Measurements from ENCODE around the gene GARIN3. TPM values are rescaled to one million over a fixed set of nuclear protein-coding genes. Genes with fewer than 3 reads are reported as not detected.
"Not testable (repeated sequence)": the region's sequence is repeated elsewhere in the genome, so short reads cannot be mapped to it uniquely, and the experiment has no call there.

Gene GARIN3
- not detected in 2 replicates for total RNA-seq

DNA sequence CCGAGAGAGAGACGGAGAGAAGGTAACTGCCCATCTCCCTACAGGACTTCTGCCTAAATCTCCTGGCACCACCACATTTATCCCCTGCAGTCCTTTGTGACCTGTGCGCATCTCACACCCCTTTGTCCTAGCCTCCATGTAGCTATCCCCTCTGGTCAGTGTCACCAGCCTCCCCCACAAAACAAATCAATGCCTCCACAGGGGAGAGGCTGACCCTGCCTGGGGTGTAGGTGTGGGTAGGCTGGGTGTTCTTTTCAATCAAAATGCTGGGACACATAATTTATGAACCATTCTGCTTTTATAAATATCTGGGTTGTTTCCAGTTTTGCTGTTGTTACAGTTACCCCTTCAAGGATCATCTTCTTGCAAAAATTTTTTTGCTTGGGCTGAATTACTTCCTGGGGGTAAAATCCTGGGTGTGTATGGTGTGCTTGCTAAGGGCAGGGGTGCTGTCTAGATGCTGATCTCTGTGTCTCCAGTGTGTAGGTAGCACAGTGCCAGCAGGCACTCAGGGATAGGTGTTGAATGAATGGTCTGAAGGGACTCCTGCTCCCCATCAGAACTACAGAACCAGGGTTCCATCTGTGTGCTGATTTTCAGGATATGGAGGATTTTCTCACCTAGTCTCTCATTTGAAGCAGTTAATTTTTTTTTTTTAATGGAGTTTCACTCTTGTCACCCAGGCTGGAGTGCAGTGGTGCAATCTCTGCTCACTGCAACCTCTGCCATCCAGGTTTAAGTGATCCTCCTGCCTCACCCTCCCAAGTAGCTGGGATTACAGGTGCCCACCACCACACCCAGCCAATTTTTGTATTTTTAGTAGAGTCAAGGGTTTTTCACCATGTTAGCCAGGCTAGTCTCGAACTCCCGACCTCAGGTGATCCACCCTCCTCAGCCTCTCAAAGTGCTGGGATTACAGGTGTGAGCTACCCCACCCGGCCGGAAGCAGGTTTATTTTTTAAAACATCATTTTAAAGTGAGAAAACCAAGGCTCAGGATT lies at the start of gene GARIN3:
Gene GARIN3 (minus strand): TSS at position 51 of the 1,000 bp plus-strand sequence. CDS start 96 bp downstream, outside the sequence.
- no peak for DNase-seq (ENCODE audit: low read depth in 2 of 2)

DNA sequence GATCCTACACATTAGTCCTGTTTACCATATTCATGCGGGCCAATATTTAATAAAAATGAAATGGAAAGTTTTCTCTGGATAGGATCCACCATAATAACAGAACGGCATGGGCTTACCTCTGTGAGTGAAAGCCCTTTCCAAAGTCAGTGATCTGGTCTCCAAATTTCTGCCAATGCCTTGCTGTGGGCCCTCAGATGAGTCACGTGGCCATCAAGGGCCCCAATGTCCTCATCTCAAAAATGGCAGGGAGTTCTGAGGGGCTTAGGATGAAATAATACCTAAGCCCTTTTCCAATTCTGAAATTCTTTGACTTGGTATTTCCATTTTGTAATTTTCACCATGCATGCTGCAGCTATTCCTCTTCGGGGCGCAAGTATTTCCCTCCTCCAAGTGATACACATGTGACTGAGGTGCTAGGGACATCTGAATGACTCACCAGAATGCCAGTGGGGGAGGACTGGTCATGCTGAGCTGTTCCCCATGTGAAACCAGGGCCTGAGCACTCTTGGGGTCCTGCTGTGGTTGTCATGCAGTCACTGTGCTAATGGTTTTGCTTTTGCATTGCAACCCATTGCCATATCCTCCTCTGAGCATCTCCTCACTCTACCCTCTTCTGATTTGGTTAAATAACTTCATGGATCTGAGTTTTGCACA lies 49.6 kb upstream of the GARIN3 start:
- DNase-seq (ENCODE audit: low read depth in 2 of 2), result no peak

DNA sequence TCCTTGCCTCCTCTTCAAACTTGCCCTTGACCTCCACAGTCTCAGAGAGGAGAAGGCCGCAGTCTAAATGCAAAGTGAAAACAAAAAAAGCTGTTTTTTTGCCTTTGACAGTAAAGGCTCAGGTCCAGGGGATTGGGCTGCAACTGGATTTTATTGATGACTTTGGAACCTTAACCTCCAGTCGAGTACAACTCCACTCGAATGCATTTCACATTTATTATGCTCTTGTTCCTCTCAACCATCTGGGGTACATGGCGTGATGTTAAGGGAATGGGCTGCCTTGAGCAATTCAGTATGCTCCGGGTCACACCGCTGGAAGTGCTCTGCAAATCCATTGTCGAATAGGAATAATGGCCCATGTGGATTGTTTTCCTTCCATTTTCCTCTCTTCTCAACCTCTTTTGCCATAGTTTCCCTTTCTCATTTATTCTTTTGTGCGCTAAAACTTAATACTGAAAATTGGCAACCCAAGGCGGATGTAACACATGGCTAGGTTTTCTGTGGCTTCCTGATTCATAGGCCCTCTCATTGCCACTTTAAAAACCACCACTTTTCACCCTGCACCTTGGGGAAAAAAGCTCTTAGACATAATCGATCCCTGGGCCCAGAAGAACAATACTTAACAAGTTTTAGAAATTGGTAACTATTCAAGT lies 48.9 kb upstream of the GARIN3 start:
- DNase-seq (ENCODE audit: low read depth in 2 of 2), result no peak

DNA sequence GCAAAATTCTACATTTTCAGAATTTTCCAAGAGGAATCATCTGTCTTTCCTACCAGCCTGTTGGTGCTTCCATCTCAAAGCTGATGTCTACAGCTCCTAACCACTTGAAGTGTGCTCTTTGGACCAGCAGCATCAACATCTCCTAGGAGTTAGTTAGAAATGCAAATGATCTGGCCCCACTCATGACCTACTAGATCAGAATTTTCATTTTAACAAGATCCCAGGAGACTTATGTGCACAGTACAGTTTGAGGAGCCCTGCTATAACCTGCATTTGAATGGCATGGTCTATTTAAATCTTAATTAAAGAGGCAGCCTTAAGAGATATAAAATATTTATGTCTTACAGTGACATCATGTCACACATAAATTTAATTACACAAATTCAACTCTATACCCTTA lies 48.4 kb upstream of the GARIN3 start:
- DNase-seq (ENCODE audit: low read depth in 2 of 2), result no peak

DNA sequence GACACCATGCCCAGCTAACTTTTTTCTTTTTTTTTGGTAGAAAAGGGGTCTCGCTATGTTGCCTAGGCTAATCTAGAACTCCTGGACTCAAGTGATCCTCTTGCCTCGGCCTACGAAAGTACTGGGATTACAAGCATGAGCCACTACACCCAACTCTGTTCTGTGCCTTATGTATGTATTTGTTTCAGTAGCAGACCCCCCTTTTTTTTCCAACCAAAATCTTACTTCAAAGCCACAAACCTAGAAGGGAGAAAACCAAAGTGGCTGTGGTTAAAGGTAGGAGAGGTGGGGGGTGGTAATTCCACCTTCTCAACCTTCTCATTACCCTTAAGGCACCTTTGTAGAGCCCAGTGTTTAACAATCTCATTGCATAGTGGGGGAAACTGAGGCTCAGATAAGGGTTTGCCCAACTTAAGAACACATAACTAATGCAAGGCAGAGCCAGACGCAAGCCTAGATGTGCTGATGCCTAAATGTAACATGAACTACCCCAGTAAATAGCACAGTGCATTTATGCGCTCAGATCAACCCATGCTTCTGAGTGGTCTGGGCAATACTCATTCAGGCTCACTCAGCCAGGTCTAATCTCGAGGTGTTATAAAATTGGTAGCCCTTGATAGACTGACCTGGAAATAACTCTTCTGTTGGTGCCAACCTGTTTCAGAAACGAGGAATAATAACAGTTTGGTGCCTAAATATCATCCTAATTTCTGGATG lies 47.6 kb upstream of the GARIN3 start:
- DNase-seq (ENCODE audit: low read depth in 2 of 2), result no peak

DNA sequence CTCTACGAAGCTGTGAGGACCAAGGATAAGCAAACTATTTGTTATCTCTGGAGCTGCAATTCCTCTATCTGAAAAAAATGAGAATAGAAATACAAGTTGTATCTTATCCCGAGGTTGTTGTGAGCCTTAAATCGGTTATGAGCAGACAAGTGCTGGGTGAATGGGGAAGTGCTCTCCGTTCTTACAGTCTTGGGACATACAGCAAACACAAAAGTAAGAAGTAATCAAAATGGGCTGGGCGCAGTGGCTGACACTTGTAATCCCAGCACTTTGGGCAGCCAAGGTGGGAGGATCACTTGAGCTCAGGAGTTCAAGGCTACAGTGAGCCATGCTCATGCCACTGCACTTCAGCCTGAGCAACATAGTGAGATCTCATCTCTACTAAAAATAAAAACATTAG lies 46.2 kb upstream of the GARIN3 start:
- DNase-seq (ENCODE audit: low read depth in 2 of 2), result no peak

DNA sequence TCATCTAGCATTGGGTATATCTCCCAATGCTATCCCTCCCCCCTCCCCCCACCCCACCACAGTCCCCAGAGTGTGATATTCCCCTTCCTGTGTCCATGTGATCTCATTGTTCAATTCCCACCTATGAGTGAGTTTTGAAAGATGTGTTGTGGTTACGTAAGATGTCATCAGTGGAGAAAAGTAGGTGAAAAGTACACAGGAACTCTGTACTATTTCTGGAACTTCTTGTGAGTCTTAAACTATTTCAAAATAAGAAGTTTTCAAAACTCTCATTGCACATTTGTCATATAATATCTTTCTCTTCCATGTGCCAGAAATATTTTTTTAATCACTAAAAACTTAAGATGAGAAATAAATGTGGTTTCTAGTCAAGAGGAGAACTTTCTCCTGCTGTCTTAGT lies 44.6 kb upstream of the GARIN3 start:
- not testable (repeated sequence) for DNase-seq (ENCODE audit: low read depth in 2 of 2)

DNA sequence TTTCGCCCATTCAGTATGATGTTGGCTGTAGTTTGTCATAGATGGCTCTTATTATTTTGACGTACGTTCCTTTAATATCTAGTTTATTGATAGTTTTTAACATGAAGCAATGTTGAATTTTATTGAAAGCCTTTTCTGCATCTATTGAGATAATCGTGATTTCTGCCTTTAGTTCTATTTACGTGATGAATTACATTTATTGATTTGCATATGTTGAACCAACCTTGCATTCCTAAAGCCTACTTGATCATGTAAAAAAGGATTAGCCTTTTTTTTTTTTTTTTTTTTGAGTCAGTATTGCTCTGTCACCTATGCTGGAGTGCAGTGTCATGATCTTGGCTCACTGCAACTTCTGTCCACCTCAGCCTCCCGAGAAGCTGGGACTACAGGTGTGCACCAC lies 39.6 kb upstream of the GARIN3 start:
- no peak for DNase-seq (ENCODE audit: low read depth in 2 of 2)

DNA sequence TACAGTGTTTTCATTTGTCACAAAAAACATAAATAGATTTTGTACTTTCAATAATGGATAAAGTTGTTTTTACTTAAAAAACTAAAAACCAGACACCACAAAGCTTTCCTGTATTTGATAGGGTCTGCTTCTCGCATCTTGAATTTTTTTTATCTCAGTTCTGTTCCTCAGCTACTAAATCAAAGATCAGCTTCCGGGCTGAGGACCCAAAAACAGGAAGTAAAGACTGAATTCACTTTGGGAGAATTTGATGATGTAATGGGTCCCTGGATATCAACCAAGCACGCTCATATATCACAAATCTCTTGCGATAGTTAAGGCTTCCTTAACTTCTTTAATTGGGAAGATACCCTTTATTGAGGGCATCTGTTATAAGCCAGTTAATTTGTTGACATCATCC lies 38.7 kb upstream of the GARIN3 start:
- DNase-seq (ENCODE audit: low read depth in 2 of 2), result no peak

DNA sequence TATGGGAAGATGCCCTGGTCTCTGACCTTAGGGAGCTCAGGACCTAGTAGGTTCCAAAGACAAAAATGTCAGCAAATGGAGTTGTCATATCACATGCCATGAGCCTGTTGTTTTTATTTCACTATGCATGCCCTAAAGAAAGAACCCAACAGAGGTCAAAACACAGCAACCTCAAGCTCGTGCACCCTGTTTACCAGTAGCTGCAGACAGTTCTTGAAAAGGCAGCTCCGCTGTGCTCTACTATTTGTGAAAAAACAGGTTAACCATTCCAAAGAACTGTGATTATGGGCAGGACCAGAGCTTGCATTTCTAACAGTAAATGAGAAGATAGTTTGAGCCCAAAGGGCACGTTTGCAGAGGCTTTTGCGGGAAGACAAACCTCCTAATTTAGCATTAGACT lies 37.4 kb upstream of the GARIN3 start:
- no peak for DNase-seq (ENCODE audit: low read depth in 2 of 2)

DNA sequence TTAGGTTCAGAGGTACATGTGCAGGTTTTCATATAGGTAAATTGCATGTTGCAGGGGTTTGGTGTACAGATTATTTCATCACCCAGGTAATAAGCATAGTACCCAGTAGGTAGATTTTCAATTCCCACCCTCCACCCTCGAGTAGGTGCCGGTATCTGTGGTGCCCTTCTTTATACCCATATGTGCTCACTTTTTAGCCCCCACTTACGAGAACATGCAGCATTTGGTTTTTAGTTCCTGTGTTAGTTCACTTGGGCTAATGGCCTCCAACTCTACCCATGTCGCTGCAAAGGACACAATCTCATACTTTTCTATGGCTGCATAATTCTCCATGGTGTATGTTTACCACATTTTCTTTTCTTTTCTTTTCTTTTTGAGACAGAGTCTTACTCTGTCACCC lies 35.8 kb upstream of the GARIN3 start:
- DNase-seq (ENCODE audit: low read depth in 2 of 2), result no peak

DNA sequence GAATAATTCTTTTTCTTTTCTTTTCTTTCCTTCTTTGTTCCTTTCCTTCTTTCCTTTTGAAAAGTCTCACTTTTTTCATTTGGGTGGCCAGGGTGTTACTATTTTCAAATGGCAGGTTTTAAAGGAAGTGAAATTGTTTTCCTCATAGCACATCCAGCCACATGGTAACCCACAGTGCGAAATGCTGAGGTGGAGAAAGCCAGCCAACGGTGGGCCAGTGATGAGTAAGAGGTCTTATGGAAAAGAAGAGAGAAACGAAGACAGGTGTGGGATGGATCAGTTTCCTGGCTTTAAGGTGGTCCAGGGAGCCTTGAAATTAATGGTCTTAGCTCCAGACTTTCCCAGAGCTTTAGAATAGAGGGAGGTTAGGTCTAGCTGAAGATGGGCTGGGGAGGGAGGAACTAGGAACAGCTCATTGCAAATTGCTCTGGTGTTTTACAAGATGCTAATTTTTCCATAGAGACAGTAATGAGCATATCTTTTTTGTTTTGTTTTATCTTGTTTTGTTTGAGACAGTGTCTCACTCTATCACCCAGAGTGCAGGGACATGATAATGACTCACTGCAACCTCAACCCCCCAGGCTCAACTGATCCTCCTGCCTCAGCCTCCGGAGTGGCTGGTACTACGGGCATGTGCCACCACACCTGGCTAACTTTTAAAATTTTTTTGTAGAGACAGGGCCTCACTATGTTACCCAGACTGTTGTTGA lies 32.4 kb upstream of the GARIN3 start:
- DNase-seq (ENCODE audit: low read depth in 2 of 2), result no peak

DNA sequence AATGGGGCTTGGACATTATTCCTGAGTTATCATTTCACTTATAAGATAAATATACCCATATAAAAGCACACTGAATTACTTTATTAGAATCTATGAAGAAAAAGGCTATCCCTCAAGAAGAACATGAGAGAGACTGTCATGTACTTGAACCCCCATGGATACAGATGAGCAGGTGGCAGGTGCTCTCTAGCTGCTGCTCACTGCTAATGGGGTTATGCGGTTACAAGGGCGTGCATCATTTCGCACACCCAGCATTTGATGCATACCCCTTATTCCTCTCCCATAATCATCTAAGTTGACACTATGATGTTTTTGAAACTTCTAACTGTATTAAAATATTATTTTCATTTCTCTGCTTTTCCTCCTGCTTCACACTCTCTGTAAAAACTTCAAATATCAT lies 31.0 kb upstream of the GARIN3 start:
- DNase-seq (ENCODE audit: low read depth in 2 of 2), result no peak

DNA sequence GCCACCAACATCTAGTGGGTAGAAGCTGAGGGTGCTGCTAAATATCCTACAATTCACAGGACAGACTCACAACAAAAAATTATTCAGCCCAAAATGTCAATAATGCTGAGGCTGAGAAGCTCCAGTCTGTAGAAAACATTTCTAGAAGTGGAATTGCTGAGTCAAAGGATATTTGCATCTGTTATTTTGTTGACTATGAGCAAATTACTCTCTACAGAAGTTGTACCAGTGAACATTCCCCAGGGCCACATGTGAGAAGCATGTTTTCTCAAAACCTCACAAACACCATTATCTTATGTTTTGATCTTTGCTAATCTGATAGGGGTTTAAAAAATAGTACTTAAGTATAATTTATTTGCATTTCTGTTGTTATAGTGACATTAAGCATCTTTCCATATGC lies 30.0 kb upstream of the GARIN3 start:
- no peak for DNase-seq (ENCODE audit: low read depth in 2 of 2)

DNA sequence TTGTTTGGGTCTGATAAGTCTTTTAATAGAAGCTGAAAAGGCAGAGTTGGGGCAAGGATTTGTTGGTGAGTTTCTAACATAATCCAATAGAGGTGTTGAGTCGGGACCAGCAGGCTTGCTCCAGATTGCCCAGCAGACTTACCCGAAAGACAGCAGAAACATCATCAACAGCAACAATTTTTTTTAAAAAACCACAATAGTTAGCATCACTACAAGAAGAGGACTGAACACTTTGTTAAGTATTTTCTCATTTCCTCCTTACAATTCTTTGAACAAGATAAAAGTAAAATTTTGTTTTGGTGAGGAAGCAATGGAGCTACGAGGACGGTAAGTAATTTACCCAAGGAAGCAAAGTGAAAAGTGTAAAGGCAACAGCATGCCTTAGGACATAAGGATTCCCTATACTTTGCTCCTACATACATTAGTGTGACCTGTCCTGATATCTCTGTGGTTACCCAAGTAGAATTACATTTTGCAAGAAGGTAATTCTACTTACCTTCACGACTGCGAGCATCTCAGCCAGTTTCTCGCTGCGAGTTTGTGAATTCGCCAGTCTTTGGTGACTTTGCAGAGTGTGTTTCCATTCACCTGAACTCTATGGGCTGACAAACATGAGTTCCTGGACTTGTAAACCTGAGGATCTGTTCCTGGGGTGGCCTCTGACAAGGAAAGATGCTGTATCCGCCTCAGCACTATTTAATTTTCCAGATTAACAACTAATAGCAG lies 27.8 kb upstream of the GARIN3 start:
- DNase-seq (ENCODE audit: low read depth in 2 of 2), result no peak

DNA sequence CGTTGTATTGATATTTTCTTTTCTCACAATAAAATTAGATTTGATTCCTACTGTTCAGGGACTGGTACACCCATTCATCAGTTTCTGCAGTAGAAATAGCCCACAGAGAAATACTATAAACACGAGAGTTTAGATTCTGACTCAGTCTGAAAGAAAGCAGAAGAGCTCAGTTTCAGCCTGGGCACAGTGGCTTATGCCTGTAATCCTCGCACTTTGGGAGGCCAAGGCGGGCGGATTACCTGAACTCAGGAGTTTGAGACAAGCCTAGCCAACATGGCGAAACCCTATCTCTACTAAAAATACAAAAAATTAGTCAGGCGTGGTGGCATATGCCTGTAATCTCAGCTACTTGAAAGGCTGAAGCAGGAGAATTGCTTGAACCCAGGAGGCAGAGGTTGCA lies 23.2 kb upstream of the GARIN3 start:
- no peak for DNase-seq (ENCODE audit: low read depth in 2 of 2)

DNA sequence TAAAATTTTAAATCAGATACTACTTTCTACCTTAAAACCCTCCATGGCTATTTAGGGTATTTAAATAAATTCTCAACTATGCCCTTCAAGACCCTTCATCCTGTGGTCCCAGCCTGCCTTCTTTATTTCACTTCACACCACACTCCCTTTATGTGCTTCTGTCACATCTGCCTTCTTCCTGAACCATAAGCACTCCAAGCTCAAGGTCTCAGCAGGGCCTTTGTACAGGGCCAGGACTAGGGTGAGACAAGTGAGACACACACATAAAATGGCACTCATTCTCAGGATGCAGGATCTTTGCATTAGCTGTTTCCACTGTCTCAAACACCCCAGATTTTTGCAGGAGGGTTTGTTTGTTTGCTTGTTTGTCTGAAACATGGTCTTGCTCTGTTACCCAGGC lies 22.2 kb upstream of the GARIN3 start:
- DNase-seq (ENCODE audit: low read depth in 2 of 2), result no peak

DNA sequence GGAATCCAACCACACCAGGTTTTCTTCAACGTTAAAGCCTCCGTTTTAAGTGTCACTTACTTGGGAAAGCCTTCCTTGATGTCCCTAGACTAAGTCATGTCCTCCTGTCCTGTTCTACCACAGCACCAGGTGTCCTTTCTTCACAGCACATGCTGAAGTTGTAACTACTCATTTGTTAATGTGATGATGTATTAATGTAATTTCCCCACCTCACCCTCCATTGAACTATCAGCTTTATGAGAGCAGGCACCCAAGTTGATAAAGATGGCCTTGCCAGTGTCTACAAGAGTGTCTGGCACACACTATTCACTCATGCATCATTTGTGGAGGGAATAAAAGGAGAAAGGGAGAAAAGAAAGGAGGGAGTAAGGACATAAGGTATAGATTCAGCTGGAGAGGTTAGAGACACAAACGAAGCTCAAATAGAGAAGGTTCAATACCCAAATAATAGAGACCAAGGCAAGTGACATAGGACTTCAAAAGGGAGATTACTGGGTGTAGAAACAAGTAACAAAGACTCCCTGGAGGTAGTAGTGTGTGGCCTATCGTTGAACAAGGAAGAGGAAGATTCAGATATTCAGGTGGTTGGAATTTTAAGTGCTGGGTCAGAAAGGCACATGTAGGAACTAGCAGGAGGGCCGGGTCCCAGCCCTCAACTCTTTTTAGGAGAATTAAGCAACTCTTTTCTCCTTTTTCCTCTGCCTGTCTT lies 21.1 kb upstream of the GARIN3 start:
- no peak for DNase-seq (ENCODE audit: low read depth in 2 of 2)

DNA sequence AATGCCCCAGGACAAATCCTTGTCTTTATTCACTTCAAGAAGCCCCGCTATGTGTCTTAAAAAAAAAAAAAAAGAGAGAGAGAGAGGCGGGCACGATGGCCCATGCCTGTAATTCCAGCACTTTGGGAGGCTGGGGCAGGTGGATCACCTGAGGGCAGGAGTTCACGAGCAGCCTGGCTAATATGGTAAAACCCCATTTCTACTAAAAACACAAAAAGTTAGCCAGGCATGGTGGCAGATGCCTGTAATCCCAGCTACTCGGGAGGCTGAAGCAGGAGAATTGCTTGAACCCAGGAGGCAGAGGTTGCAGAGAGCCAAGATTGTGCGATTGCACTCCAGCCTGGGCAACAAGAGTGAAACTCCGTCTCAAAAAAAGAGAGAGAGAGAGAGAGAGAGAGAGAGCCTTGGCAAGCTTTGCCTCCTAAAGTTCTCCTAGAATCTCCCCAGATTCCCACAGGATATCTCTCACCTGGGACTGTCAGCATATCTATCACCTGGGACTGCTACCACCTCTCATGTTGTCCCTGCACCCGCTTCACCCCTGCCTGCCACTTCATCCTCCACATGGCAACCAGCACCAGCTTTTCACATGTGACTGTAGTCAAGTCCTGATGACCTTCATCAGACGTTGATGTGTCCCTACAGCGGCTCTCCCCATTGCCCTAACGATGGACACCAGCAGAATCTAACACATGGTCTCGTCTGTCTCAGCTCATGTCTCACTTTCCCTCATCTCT lies 20.4 kb upstream of the GARIN3 start:
- no peak for DNase-seq (ENCODE audit: low read depth in 2 of 2)
